PC-9 (cell line): ENCODE data around the gene DPYD. TPM values are rescaled to one million over a fixed set of nuclear protein-coding genes. Genes with fewer than 3 reads are reported as not detected.

Experiments used
- BruUV-seq: library from RNA; stranded (reverse); fragments of 400-500 nt; replicated peaks from 2 replicates; lab custom pipeline; 2021; lab: Mats Ljungman, UMichigan
- CTCF ChIA-PET: fragments of 300-600 bp; sonication (Branson Sonifier 250); formaldehyde crosslinking; loops from one replicate; lab custom pipeline; 2022; ENCODE audit warnings: antibody characterized with exemption; lab: Charles Lee
- POLR2A ChIA-PET: fragments of 300-600 bp; sonication (Branson Sonifier 250); formaldehyde crosslinking; loops from one replicate; lab custom pipeline; 2022; ENCODE audit warnings: antibody characterized with exemption; ENCODE audit not compliant: unreplicated experiment; lab: Charles Lee
- DNase-seq, 2 experiments: peaks; one replicate each; pipeline versions ENCODE4 v3.0.0 to v3.0.0-alpha.2; 2015 to 2022; ENCODE audit warnings: mixed read lengths in 1 of 2
- H2AFZ ChIP-seq: fragments of 200-600 bp; sonication (generic); 2 replicates; pipeline ENCODE4 v1.8.1; 2017; ENCODE audit warnings: antibody characterized with exemption
- H3F3A ChIP-seq: fragments of 200-600 bp; sonication (generic); 2 replicates; pipeline ENCODE4 v1.8.1; 2017; ENCODE audit warnings: antibody characterized with exemption, mild to moderate bottlenecking, low read depth; ENCODE audit not compliant: insufficient read depth
- H3K27ac ChIP-seq: fragments of 200-600 bp; sonication (generic); 2 replicates; pipeline ENCODE4 v1.6.1; 2016; ENCODE audit warnings: mixed run types
- H3K27me3 ChIP-seq: fragments of 200-600 bp; sonication (generic); 2 replicates; pipeline ENCODE4 v1.6.1; 2016; ENCODE audit warnings: low read depth, mixed run types; ENCODE audit not compliant: insufficient read depth
- H3K36me3 ChIP-seq: fragments of 200-600 bp; sonication (generic); 2 replicates; pipeline ENCODE4 v1.6.1; 2016; ENCODE audit warnings: low read depth, mixed run types
- H3K4me1 ChIP-seq: fragments of 200-600 bp; sonication (generic); replicated peaks from 2 replicates; pipeline ENCODE4 v1.6.1; 2016; ENCODE audit warnings: mixed run types; ENCODE audit not compliant: insufficient read depth
- H3K4me2 ChIP-seq: fragments of 200-600 bp; sonication (generic); 2 replicates; pipeline ENCODE4 v1.6.1; 2017; ENCODE audit warnings: mixed run types
- H3K4me3 ChIP-seq: fragments of 200-600 bp; sonication (generic); 2 replicates; pipeline ENCODE4 v1.6.1; 2016; ENCODE audit warnings: mixed run types
- H3K79me2 ChIP-seq: fragments of 200-600 bp; sonication (generic); 2 replicates; pipeline ENCODE4 v1.6.1; 2017; ENCODE audit warnings: low read depth, mixed run types
- H3K9me2 ChIP-seq: fragments of 200-600 bp; sonication (generic); 2 replicates; pipeline ENCODE4 v1.8.1; 2017; ENCODE audit warnings: mild to moderate bottlenecking; ENCODE audit not compliant: insufficient read depth
- H3K9me3 ChIP-seq: fragments of 200-600 bp; sonication (generic); 2 replicates; pipeline ENCODE4 v1.8.1; 2016; ENCODE audit warnings: low read depth; ENCODE audit not compliant: insufficient read depth
- H4K20me1 ChIP-seq: fragments of 200-600 bp; sonication (generic); 2 replicates; pipeline ENCODE4 v1.8.1; 2017; ENCODE audit not compliant: insufficient read depth
- CTCF ChIP-seq: fragments of 200-600 bp; sonication (generic); conservative IDR thresholded peaks from 2 replicates; pipeline ENCODE4 v1.6.1; 2017; ENCODE audit warnings: mixed run types, antibody characterized with exemption, mild to moderate bottlenecking, moderate library complexity
- EZH2 ChIP-seq: fragments of 200-600 bp; sonication (generic); IDR thresholded peaks from 2 replicates; pipeline ENCODE4 v1.8.0; 2017; ENCODE audit warnings: antibody characterized with exemption, low read depth
- intact Hi-C: fragments of 100-400 bp; cut with micrococcal nuclease; formaldehyde crosslinking; loops from one replicate; pipeline ENCODE4 v1.10.0; 2022; ENCODE audit not compliant: unreplicated experiment
- total RNA-seq: library from RNA; stranded (reverse); gene quantifications from 2 replicates; pipeline ENCODE4 v1.2.3, GENCODE V29; 2021

DPYD gene
- total RNA-seq, 1 experiment from 2014 or later: 24.1 TPM

GRCh38 chr1:97783751-97784150 is 137.1 kb downstream of the DPYD start:
- H3K9me3 ChIP-seq: no peaks in the 10 kb centered on the region

GRCh38 chr1:97781762-97782337 is 139.0 kb downstream of the DPYD start:
- H3K79me2 ChIP-seq: no peaks in the 10 kb centered on the region

More at GRCh38 chr1:97783751-97784150, 137.1 kb downstream of the DPYD start:
- Histone ChIP-seq H3K9me2 (peaks cover 12% of the 10 kb centered on the region; the same call in 1 of the 2 replicates), H3K27ac (no peak overlapping the region), H2AFZ (no peak overlapping the region), H3K4me1 (no peaks in the 10 kb centered on the region), H3K4me3 (no peak overlapping the region), H3K4me2 (no peak overlapping the region), H3K27me3 (no peaks in the 10 kb centered on the region), H4K20me1 (no peaks in the 10 kb centered on the region), H3K79me2 (no peaks in the 10 kb centered on the region), H3F3A (no peaks in the 10 kb centered on the region), H3K36me3 (no peaks in the 10 kb centered on the region)
- CTCF ChIA-PET: no interaction called here
- TF ChIP-seq EZH2 (no peak), CTCF (no peak)
- BruUV-seq: no TSS peak
- no peak for DNase-seq
- POLR2A ChIA-PET: no interaction called here
- intact Hi-C loops: no loop called here

GRCh38 chr1:97780884-97781283 is 139.9 kb downstream of the DPYD start:
- no peaks in the 10 kb centered on the region for H3K36me3 ChIP-seq
- ChIA-PET CTCF (no interaction called here), POLR2A (no interaction called here)
- peaks cover 8% of the 10 kb centered on the region; the same call in 1 of the 2 replicates for H3K9me2 ChIP-seq
- intact Hi-C loops: no loop called here
- TF ChIP-seq CTCF: no peak
- no peak for TF ChIP-seq EZH2
- no peaks in the 10 kb centered on the region for H4K20me1 ChIP-seq
- H3K4me2 ChIP-seq: no peak overlapping the region
- H3K27me3 ChIP-seq: no peaks in the 10 kb centered on the region
- no peaks in the 10 kb centered on the region for H3K4me1 ChIP-seq
- no TSS peak for BruUV-seq
- H2AFZ ChIP-seq: no peak overlapping the region
- no peak overlapping the region for H3K4me3 ChIP-seq
- no peaks in the 10 kb centered on the region for H3K9me3 ChIP-seq
- DNase-seq: no peak
- no peak overlapping the region for H3K27ac ChIP-seq
- H3K79me2 ChIP-seq: no peaks in the 10 kb centered on the region
- no peaks in the 10 kb centered on the region for H3F3A ChIP-seq

More at GRCh38 chr1:97781762-97782337, 139.0 kb downstream of the DPYD start:
- H4K20me1 ChIP-seq: no peaks in the 10 kb centered on the region
- no peaks in the 10 kb centered on the region for H3K27me3 ChIP-seq
- POLR2A ChIA-PET: no interaction called here
- no TSS peak for BruUV-seq
- no peak overlapping the region for H3K4me2 ChIP-seq
- no peaks in the 10 kb centered on the region for H3K9me3 ChIP-seq
- no peaks in the 10 kb centered on the region for H3K36me3 ChIP-seq
- no peak overlapping the region for H3K27ac ChIP-seq
- H3F3A ChIP-seq: no peaks in the 10 kb centered on the region
- TF ChIP-seq CTCF (no peak), EZH2 (no peak)
- CTCF ChIA-PET: no interaction called here
- H3K9me2 ChIP-seq: peaks cover 12% of the 10 kb centered on the region; the same call in 1 of the 2 replicates
- H2AFZ ChIP-seq: no peak overlapping the region
- DNase-seq: no peak
- H3K4me1 ChIP-seq: no peaks in the 10 kb centered on the region
- H3K4me3 ChIP-seq: no peak overlapping the region
- intact Hi-C loops: no loop called here
